KMS-11 (cell line): ENCODE measurements around the gene CXCL8.

Source experiments
- H2AFZ ChIP-seq: fragments of 200-600 bp; sonication (generic); 2 replicates; pipeline ENCODE4 v1.6.1; 2016; ENCODE audit warnings: antibody characterized with exemption, mixed run types, low read depth
- H3K27ac ChIP-seq: fragments of 200-600 bp; sonication (generic); 2 replicates; pipeline ENCODE4 v1.6.1; 2016; ENCODE audit warnings: mild to moderate bottlenecking, mixed run types
- H3K27me3 ChIP-seq: fragments of 200-600 bp; sonication (generic); 2 replicates; pipeline ENCODE4 v1.6.1; 2017; ENCODE audit warnings: mild to moderate bottlenecking, low read depth, mixed run types, moderate library complexity; ENCODE audit not compliant: insufficient read depth
- H3K36me3 ChIP-seq: fragments of 200-600 bp; sonication (generic); 2 replicates; pipeline ENCODE4 v1.6.1; 2017; ENCODE audit warnings: mild to moderate bottlenecking, mixed run types; ENCODE audit not compliant: insufficient read depth
- H3K4me1 ChIP-seq: fragments of 200-600 bp; sonication (generic); 2 replicates; pipeline ENCODE4 v1.6.1; 2016; ENCODE audit warnings: mild to moderate bottlenecking, low read depth, mixed run types; ENCODE audit not compliant: poor library complexity, severe bottlenecking
- H3K4me2 ChIP-seq: fragments of 200-600 bp; sonication (generic); 2 replicates; pipeline ENCODE4 v1.7.0; 2016; ENCODE audit warnings: mild to moderate bottlenecking, mixed run types
- H3K4me3 ChIP-seq: fragments of 200-600 bp; sonication (generic); IDR thresholded peaks from 2 replicates; pipeline ENCODE4 v1.6.1; 2017; ENCODE audit warnings: low read depth, low read length, mixed read lengths; ENCODE audit not compliant: insufficient read depth
- H3K79me2 ChIP-seq: fragments of 200-600 bp; sonication (generic); 2 replicates; pipeline ENCODE4 v1.6.1; 2016; ENCODE audit warnings: low read depth, mixed run types; ENCODE audit not compliant: insufficient read depth
- H3K9ac ChIP-seq: fragments of 200-600 bp; sonication (generic); 2 replicates; pipeline ENCODE4 v1.6.1; 2016; ENCODE audit warnings: mild to moderate bottlenecking, mixed run types
- H4K20me1 ChIP-seq: fragments of 200-600 bp; sonication (generic); 2 replicates; pipeline ENCODE4 v1.6.1; 2016; ENCODE audit warnings: mild to moderate bottlenecking, mixed run types; ENCODE audit not compliant: insufficient read depth
- TF ChIP-seq, protein P1 (sequence below): fragments of 200-600 bp; sonication (generic); conservative IDR thresholded peaks from 2 replicates; pipeline ENCODE4 v1.6.1; 2017; ENCODE audit warnings: low read depth, mild to moderate bottlenecking, antibody characterized with exemption, low read length, moderate library complexity, mixed read lengths

CXCL8 gene

DNA sequence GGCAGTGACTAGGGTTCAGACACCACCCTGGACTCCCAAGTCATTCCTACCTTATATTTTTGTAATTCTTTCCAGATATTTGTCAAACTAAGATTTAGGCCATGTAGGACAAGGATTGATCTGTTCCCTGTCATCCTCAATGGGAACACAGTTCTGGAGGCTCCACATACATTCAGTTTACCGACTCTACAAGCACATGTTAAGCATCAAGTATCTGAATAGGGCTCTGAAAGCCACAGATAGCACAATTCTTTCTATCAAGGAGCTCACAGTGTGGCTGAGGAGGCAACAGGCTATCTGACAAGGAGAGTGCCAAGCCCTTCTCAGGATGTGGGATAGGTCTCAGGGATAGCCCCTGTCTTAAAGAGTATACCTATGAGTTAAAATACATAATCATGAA is 37.0 kb upstream of the CXCL8 start:
- H3K9ac ChIP-seq = no peak overlapping the region
- TF ChIP-seq, protein P1, sequence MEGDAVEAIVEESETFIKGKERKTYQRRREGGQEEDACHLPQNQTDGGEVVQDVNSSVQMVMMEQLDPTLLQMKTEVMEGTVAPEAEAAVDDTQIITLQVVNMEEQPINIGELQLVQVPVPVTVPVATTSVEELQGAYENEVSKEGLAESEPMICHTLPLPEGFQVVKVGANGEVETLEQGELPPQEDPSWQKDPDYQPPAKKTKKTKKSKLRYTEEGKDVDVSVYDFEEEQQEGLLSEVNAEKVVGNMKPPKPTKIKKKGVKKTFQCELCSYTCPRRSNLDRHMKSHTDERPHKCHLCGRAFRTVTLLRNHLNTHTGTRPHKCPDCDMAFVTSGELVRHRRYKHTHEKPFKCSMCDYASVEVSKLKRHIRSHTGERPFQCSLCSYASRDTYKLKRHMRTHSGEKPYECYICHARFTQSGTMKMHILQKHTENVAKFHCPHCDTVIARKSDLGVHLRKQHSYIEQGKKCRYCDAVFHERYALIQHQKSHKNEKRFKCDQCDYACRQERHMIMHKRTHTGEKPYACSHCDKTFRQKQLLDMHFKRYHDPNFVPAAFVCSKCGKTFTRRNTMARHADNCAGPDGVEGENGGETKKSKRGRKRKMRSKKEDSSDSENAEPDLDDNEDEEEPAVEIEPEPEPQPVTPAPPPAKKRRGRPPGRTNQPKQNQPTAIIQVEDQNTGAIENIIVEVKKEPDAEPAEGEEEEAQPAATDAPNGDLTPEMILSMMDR = no peak
- H4K20me1 ChIP-seq = no peaks in the 10 kb centered on the region
- H3K4me1 ChIP-seq = no peaks in the 10 kb centered on the region
- no peak overlapping the region for H3K27ac ChIP-seq
- H3K36me3 ChIP-seq = no peaks in the 10 kb centered on the region
- H3K27me3 ChIP-seq = no peaks in the 10 kb centered on the region
- no peak overlapping the region for H2AFZ ChIP-seq
- no peak overlapping the region for H3K4me2 ChIP-seq
- H3K4me3 ChIP-seq = no peak overlapping the region
- no peaks in the 10 kb centered on the region for H3K79me2 ChIP-seq

DNA sequence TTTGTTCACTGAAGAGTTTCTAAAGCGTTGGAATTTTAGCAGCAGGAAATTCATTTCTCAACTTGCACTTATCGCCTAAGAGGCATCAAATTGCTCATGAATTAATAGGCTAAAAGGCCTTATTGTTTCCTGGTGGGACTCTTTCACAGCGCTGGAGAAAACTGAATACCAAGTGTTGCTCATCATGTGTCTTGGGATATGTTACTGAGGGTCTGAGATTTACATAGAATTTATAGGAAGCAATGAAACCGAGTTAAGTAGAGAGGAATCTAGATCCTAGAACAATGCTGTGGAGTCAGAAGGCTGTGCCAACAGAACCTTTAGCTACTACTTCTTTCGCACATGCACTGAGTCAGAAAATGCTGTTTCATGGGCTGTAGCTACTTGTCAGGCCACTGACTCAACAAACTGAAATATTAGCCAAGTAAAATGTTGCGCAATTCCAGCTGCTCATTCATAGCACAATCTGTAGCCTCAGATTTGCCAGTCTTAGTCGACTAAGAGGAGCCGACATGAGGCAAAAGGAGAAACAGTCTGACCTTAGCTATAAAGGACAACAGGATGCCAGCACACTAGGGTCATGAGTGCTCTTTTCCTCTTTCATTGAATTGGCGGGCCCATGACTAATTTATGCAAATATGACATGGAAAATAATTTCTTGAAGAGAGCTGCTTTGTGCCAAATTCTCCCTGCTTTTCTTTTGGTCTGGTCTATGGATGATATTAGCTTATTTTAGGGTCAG is 35.9 kb upstream of the CXCL8 start:
- TF ChIP-seq, protein P1 = no peak
- Histone ChIP-seq H3K27me3 (no peaks in the 10 kb centered on the region), H3K4me2 (no peak overlapping the region), H3K9ac (no peak overlapping the region), H3K4me3 (no peak overlapping the region), H4K20me1 (no peaks in the 10 kb centered on the region), H3K27ac (no peak overlapping the region), H2AFZ (no peak overlapping the region), H3K4me1 (no peaks in the 10 kb centered on the region), H3K79me2 (no peaks in the 10 kb centered on the region), H3K36me3 (no peaks in the 10 kb centered on the region)

DNA sequence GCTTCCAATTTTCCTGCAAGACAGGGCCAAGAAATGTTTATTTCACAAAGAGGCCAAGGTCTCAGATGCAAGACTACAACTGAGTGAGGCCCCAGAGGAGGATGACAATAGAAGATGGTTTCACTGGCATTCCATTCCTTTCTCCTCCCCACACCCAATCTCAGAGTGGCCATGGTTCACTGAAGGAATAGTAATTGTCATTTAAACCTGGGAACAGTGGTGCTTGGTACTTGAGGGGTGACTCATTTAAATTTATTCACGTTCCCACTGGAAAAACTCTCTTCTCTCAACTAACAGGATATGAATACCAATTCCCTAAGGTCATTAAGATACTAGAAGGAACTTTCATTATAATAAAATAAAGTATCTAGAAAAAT is 35.3 kb upstream of the CXCL8 start:
- Histone ChIP-seq H3K36me3 (no peaks in the 10 kb centered on the region), H4K20me1 (no peaks in the 10 kb centered on the region), H3K27me3 (no peaks in the 10 kb centered on the region), H2AFZ (no peak overlapping the region), H3K79me2 (no peaks in the 10 kb centered on the region), H3K9ac (no peak overlapping the region), H3K4me1 (no peaks in the 10 kb centered on the region), H3K4me2 (no peak overlapping the region), H3K27ac (no peak overlapping the region), H3K4me3 (no peak overlapping the region)
- TF ChIP-seq, protein P1 = no peak

DNA sequence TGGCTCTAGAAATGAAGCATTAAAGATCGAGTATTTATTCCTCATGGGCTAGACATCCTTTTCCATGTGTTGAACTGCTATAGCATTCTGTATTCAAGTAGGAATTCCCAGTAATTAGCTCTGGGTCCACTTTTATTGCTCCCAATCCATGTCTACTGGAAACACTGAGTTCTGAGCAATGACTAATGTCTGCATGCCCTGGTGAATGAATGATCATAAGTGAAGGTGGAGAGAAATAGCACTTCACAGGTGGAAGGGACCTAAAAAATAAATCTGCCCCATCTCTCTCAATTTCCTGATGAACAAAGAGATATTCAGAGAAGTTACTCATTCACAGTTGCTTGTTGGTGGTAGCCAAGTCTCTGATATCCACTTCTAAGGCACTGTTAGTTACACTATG is 34.6 kb upstream of the CXCL8 start:
- H3K9ac ChIP-seq = no peak overlapping the region
- no peaks in the 10 kb centered on the region for H3K4me1 ChIP-seq
- H3K79me2 ChIP-seq = no peaks in the 10 kb centered on the region
- H2AFZ ChIP-seq = no peak overlapping the region
- no peak overlapping the region for H3K27ac ChIP-seq
- no peaks in the 10 kb centered on the region for H3K27me3 ChIP-seq
- TF ChIP-seq, protein P1 = no peak
- H3K4me2 ChIP-seq = no peak overlapping the region
- H4K20me1 ChIP-seq = no peaks in the 10 kb centered on the region
- no peaks in the 10 kb centered on the region for H3K36me3 ChIP-seq
- H3K4me3 ChIP-seq = no peak overlapping the region
